GM18907 (cell line): Measurements from ENCODE around the gene TXNRD3.
"Not testable (repeated sequence)": the region's sequence is repeated elsewhere in the genome, so short reads cannot be mapped to it uniquely, and the experiment has no call there.

Experiments used
- ATAC-seq: cut with Tn5 transposase; IDR thresholded peaks from one replicate; pipeline ENCODE4 v1.9.1; 2021; ENCODE audit warnings: mild to moderate bottlenecking, moderate library complexity; ENCODE audit not compliant: unreplicated experiment

The TXNRD3 gene

GRCh38 chr3:126655887-126656286, 963 bp upstream of the TXNRD3 start:
- no peak for ATAC-seq

- ATAC-seq = no peak
Observed at GRCh38 chr3:126649556-126650092, 5.3 kb downstream of the TXNRD3 start.

GRCh38 chr3:126646674-126647073, 8.2 kb downstream of the TXNRD3 start:
- ATAC-seq = no peak

GRCh38 chr3:126644615-126645014, 10.3 kb downstream of the TXNRD3 start:
- no peak for ATAC-seq

GRCh38 chr3:126638790-126639189, 16.1 kb downstream of the TXNRD3 start:
- no peak for ATAC-seq

DNA sequence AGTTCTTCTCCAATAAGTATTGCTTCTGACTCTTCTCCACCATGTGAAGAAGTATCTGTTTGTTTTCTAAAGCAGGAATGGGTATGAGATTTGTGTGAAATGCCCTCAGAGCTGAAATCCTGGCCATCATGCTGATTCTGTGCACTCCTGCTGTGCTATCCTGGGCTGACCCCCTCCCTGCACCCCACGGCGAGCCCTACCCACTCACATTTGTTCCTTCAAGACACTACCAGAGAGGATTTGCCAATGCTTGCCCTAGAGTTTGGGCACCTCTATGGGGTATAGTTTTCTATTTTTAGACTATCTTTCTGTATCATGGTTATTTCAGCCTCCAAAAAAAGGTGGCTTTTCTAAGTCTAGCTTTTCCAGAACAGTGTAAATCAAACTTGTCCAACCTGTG, 18.5 kb downstream of the TXNRD3 start:
- ATAC-seq = no peak

- ATAC-seq = no peak
Observed at GRCh38 chr3:126634803-126635202, 20.1 kb downstream of the TXNRD3 start.

GRCh38 chr3:126630020-126630419, 24.9 kb downstream of the TXNRD3 start:
- no peak for ATAC-seq

- ATAC-seq = not testable (repeated sequence)
Observed at GRCh38 chr3:126625735-126626134, 29.2 kb downstream of the TXNRD3 start.

GRCh38 chr3:126622694-126623093, 32.2 kb downstream of the TXNRD3 start:
- no peak for ATAC-seq

DNA sequence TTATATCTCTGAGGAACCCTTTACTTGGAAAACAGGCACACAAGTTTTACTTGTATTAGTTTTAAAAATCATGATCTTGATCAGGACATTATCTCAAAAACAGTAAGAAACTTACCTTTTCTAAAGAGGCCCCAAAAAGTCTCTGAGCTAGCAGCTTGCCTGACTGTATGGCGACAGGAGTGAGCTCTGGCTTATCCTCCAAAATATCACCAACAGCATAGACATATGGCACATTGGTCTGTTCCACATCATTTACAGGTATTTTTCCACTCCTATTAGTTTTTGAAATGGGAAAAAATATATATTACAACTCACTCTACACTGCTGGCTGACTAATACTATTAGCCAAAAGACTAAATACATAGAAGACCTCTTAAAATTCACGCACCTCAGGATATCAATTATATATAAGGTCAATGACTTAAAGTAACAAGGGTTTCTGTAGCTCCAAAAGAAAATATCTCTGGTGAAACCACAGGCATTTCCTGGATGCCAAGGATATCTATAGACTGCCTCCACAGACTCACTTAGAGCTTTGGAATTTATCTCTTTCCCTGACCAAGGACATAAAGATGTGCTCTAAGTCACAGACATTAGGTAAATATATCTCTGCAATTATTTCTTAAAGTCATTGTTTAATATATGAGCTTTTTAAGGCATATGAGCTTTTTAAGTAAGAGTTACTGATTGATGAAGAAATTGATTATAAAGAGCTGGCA, 33.1 kb downstream of the TXNRD3 start:
- ATAC-seq = no peak

GRCh38 chr3:126621171-126621570, 33.8 kb downstream of the TXNRD3 start:
- ATAC-seq = no peak

- no peak for ATAC-seq
Observed at GRCh38 chr3:126620738-126621137, 34.2 kb downstream of the TXNRD3 start.

- ATAC-seq = no peak
Observed at GRCh38 chr3:126618760-126619159, 36.2 kb downstream of the TXNRD3 start.

DNA sequence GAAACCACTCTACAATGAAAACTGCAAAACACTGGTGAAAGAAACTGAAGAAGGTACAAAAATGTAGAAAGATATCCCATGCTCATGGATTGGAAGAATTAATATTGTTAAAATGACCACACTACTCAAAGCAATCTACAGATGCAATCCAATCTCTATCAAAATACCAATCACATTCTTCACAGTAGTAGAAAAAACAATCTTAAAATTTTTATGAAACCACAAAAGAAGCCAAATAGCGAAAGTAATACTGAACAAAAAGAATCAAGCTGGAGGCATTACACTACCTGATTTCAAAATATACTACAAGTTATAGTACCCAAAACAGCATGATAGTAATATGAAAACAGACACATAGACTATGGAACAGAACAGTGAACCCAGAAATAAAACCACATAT, 36.9 kb downstream of the TXNRD3 start:
- no peak for ATAC-seq

- ATAC-seq = no peak
Observed at GRCh38 chr3:126617571-126617970, 37.4 kb downstream of the TXNRD3 start.

DNA sequence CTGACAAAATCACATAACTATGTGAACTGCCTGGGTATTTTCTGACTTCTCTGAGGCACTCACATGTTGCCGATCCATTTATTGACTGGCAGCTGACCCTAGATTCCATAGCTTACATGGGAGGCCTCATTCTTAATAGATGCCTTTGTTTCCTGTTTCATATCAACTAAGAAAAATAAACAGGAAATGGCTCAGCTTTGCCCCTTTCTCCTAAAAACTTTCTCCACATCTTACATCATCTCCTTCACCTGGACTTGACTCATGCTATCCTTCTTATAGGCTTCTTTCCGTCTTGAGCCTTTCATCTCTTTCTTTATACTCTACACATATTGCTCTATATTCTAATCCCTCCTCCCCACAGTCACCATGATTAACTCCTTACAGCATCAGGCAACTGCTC, 38.0 kb downstream of the TXNRD3 start:
- no peak for ATAC-seq

GRCh38 chr3:126613479-126614188, 41.3 kb downstream of the TXNRD3 start:
- no peak for ATAC-seq

DNA sequence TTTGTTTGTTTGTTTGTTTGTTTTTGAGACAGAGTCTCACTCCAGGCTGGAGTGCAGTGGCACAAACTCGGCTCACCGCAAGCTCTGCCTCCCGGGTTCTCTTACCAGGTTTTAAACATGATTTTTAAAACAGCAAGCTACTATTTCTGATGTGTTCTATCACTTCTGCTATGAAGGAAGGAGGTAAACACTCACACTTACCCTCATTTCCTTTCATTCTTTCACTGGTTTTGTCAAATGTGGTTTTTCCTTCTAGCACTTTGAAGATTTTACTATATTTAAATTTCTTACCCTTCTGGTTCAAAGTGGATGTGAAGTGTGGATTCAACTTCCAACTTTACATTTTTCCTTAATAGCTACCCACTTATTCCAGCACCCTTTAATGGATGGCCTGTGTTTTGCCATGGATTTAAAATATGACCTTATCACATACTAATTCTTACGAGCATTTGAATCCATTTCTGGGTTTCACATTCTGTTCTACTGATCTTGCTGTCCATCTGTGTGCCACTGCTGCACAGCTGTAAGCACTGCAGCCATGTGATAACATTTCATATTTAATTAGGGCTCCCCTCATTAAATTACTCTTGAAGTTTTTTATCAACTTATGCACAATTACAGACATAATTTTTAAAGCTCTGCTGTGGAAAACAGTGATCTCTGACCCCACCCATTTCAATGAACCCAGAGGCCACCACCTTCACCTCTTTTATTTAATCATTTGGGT, 42.3 kb downstream of the TXNRD3 start:
- no peak for ATAC-seq

GRCh38 chr3:126609909-126610308, 45.0 kb downstream of the TXNRD3 start:
- ATAC-seq = no peak

DNA sequence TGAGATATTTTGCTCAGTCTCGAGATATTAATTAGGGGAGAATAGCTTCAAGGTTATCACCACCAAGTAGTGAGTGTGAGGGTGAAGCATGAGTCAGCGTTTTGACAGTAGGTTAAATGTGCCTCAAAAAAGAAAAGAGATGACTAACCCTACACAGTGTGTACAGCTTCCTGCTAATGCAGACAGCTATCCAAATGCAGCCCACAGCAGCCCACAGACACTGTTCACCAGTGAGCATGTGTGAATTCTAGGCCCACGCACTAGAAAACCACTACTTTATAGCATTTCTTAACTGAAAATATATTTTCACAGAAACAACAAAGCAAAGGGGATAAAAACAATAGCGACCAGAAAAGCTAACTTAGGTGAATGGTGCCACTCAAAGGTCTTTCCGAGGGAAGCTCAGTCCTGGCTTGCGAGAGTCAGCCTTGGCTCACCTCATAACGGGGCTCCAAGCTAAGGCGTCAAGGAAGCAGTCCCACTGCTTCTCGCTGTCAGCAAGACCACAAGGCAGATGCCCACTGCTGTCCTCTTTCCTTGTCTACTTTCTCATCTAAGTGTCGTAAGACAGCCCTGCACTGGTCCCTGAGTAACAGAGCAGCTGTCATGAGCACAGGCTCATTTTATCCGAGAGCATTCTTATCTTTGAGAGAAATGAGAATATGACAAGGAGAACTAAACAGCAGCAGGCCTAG, 47.6 kb downstream of the TXNRD3 start:
- no peak for ATAC-seq
